Neuronal stem cell (in vitro differentiated cells): ENCODE measurements around the gene RIN3.

ENCODE experiments used
- DNase-seq: peaks from one replicate; pipeline ENCODE4 v3.0.0-alpha.2; 2013; ENCODE audit warnings: low spot score
- H2AFZ ChIP-seq: one replicate; pipeline ENCODE4 v1.6.1; 2013; ENCODE audit warnings: mild to moderate bottlenecking, low read length, inconsistent platforms
- H2AK5ac ChIP-seq: 2 replicates; pipeline ENCODE4 v1.6.1; 2013; ENCODE audit warnings: low read depth, mild to moderate bottlenecking, inconsistent platforms, low read length, moderate library complexity, mixed read lengths
- H2BK120ac ChIP-seq: 2 replicates; pipeline ENCODE4 v1.6.1; 2013; ENCODE audit warnings: low read depth, mild to moderate bottlenecking, inconsistent platforms, low read length, moderate library complexity, mixed read lengths
- H2BK12ac ChIP-seq: one replicate; pipeline ENCODE4 v1.6.1; 2013; ENCODE audit warnings: low read length, inconsistent platforms
- H2BK15ac ChIP-seq: 2 replicates; pipeline ENCODE4 v1.6.1; 2013; ENCODE audit warnings: mild to moderate bottlenecking, low read length, inconsistent platforms, mixed read lengths
- H2BK5ac ChIP-seq: one replicate; pipeline ENCODE4 v1.6.1; 2013; ENCODE audit warnings: inconsistent platforms, mild to moderate bottlenecking, low read length, moderate library complexity
- H3K14ac ChIP-seq: one replicate; pipeline ENCODE4 v1.6.1; 2013; ENCODE audit warnings: low read length, inconsistent platforms
- H3K18ac ChIP-seq: 2 replicates; pipeline ENCODE4 v1.6.1; 2013; ENCODE audit warnings: low read length, inconsistent platforms
- H3K23ac ChIP-seq: 2 replicates; pipeline ENCODE4 v1.6.1; 2013; ENCODE audit warnings: low read depth, mild to moderate bottlenecking, mixed read lengths, low read length, inconsistent platforms; ENCODE audit not compliant: poor library complexity
- H3K27ac ChIP-seq: replicated peaks from 3 replicates; pipeline ENCODE4 v1.5.1; 2013; ENCODE audit warnings: low read length, inconsistent platforms
- H3K27me3 ChIP-seq, 3 experiments: 2 replicates each; pipeline ENCODE4 v1.6.1; 2013; ENCODE audit warnings: low read length in 3 of 3, mild to moderate bottlenecking in 2 of 3, inconsistent platforms in 1 of 3, low read depth in 1 of 3, mixed read lengths in 1 of 3, moderate library complexity in 1 of 3; ENCODE audit not compliant: control insufficient read depth in 3 of 3, insufficient read depth in 3 of 3
- H3K36me3 ChIP-seq, 2 donors: replicated peaks in 1 of 2; 2 replicates each; pipeline ENCODE4 v1.6.1; 2013; ENCODE audit warnings: low read length in 2 of 2; ENCODE audit not compliant: control insufficient read depth in 2 of 2, insufficient read depth in 2 of 2
- H3K4ac ChIP-seq: 2 replicates; pipeline ENCODE4 v1.6.1; 2013; ENCODE audit warnings: inconsistent platforms, mild to moderate bottlenecking, low read length, moderate library complexity
- H3K4me1 ChIP-seq, 2 donors: 1 replicate in 1 of 2; 2 replicates in 1 of 2; pipeline ENCODE4 v1.6.1; 2013; ENCODE audit warnings: low read length in 2 of 2, low read depth in 1 of 2; ENCODE audit not compliant: control insufficient read depth in 2 of 2, insufficient read depth in 1 of 2
- H3K4me2 ChIP-seq: one replicate; pipeline ENCODE4 v1.6.1; 2013; ENCODE audit warnings: mild to moderate bottlenecking, low read length, inconsistent platforms; ENCODE audit not compliant: insufficient read depth, poor library complexity, severe bottlenecking
- H3K4me3 ChIP-seq, 2 donors: 2 replicates each; pipeline ENCODE4 v1.5.1; 2013; ENCODE audit warnings: low read length in 2 of 2, mild to moderate bottlenecking in 2 of 2, inconsistent platforms in 1 of 2, moderate library complexity in 1 of 2
- H3K79me1 ChIP-seq: one replicate; pipeline ENCODE4 v1.6.1; 2013; ENCODE audit warnings: low read depth, mild to moderate bottlenecking, inconsistent platforms, low read length, moderate library complexity
- H3K9ac ChIP-seq: one replicate; pipeline ENCODE4 v1.6.1; 2013; ENCODE audit warnings: mild to moderate bottlenecking, low read depth, low read length, inconsistent platforms; ENCODE audit not compliant: poor library complexity
- H3K9me3 ChIP-seq, 2 donors: replicated peaks in 1 of 2; 2 replicates each; pipeline versions ENCODE3 to v1.6.1; 2013; ENCODE audit warnings: low read length in 2 of 2, mild to moderate bottlenecking in 2 of 2, inconsistent platforms in 1 of 2, low read depth in 1 of 2, mixed read lengths in 1 of 2, moderate library complexity in 1 of 2; ENCODE audit not compliant: control insufficient read depth in 2 of 2, insufficient read depth in 1 of 2
- H4K8ac ChIP-seq: one replicate; pipeline ENCODE4 v1.6.1; 2013; ENCODE audit warnings: low read depth, mild to moderate bottlenecking, inconsistent platforms, low read length, moderate library complexity
- H4K91ac ChIP-seq: one replicate; pipeline ENCODE4 v1.6.1; 2013; ENCODE audit warnings: low read length, low read depth, mild to moderate bottlenecking, inconsistent platforms; ENCODE audit not compliant: poor library complexity
- WGBS, 2 donors: extraction: QIAGEN DNeasy Blood & Tissue Kit; methylation state at CpG; one replicate each; pipeline ENCODE4 v1.1.7; 2013; ENCODE audit warnings: missing lambda C conversion rate in 2 of 2, mixed read lengths in 1 of 2; ENCODE audit not compliant: insufficient read length in 2 of 2, insufficient replicate concordance in 1 of 2; ENCODE audit errors: extremely low coverage in 2 of 2; 5-methylcytosine and 5-hydroxymethylcytosine counted together

RIN3 gene

DNA sequence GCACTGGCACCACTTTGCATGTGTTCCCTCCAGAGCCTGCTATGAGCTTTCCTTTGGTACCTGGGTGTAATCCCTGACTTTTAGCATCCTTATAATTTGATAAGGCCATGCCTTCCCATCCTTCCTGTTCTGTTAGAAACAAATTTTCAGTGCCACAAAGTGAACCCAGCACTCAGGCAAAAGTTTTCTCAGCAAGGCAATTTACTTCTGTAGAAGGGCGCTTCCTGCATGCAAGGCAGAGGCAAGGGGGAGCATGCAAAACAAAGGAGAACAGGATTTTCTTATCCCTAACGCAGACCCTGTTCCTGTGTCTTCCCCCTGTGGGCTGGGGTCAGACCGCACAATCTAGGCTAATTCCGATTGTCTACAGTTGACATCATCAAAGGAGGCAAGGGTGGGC, 108.7 kb downstream of the RIN3 start:
- Histone ChIP-seq H3K18ac (no peak overlapping the region), H3K23ac (no peak overlapping the region), H2AK5ac (no peak overlapping the region), H3K9ac (no peak overlapping the region), H3K27ac (no peak overlapping the region), H3K4me3 (no peak overlapping the region), H4K8ac (no peak overlapping the region), H2AFZ (no peak overlapping the region), H3K36me3 (no peaks in the 10 kb centered on the region), H2BK5ac (no peak overlapping the region), H3K27me3 (no peaks in the 10 kb centered on the region), H2BK15ac (no peak overlapping the region), H2BK120ac (no peak overlapping the region), H3K4me2 (no peak overlapping the region), H3K4ac (no peak overlapping the region), H3K4me1 (no peaks in the 10 kb centered on the region), H2BK12ac (no peak overlapping the region), H3K79me1 (no peaks in the 10 kb centered on the region), H3K9me3 (peaks cover 5 to 25% of the 10 kb centered on the region in 2 donors), H4K91ac (no peak overlapping the region), H3K14ac (no peak overlapping the region)
- no CpG with 5 or more reads among the region's 4 CpGs for WGBS, 2 donors
- DNase-seq = no peak

GRCh38 chr14:92624764-92625163, 111.2 kb downstream of the RIN3 start:
- Histone ChIP-seq H3K79me1 (no peaks in the 10 kb centered on the region), H3K18ac (no peak overlapping the region), H3K4me2 (no peak overlapping the region), H3K9me3 (peaks cover 11 to 34% of the 10 kb centered on the region in 2 donors), H2BK5ac (no peak overlapping the region), H3K4ac (no peak overlapping the region), H3K9ac (no peak overlapping the region), H3K23ac (no peak overlapping the region), H3K27me3 (no peaks in the 10 kb centered on the region), H3K4me3 (no peak overlapping the region), H2BK15ac (no peak overlapping the region), H2BK120ac (no peak overlapping the region), H2AK5ac (no peak overlapping the region), H2AFZ (no peak overlapping the region), H2BK12ac (no peak overlapping the region), H3K36me3 (no peaks in the 10 kb centered on the region), H3K27ac (no peak overlapping the region), H3K14ac (no peak overlapping the region), H4K8ac (no peak overlapping the region), H3K4me1 (no peaks in the 10 kb centered on the region), H4K91ac (no peak overlapping the region)
- no peak for DNase-seq
- WGBS, 2 donors = no CpG with 5 or more reads among the region's 10 CpGs

GRCh38 chr14:92625213-92625612, 111.6 kb downstream of the RIN3 start:
- WGBS, 2 donors = no CpG with 5 or more reads among the region's 5 CpGs
- Histone ChIP-seq H3K18ac (no peak overlapping the region), H2BK5ac (no peak overlapping the region), H2AK5ac (no peak overlapping the region), H3K27ac (no peak overlapping the region), H3K9ac (no peak overlapping the region), H2BK15ac (no peak overlapping the region), H3K79me1 (no peaks in the 10 kb centered on the region), H2BK12ac (no peak overlapping the region), H3K4me2 (no peak overlapping the region), H3K4ac (no peak overlapping the region), H4K8ac (no peak overlapping the region), H3K36me3 (no peaks in the 10 kb centered on the region), H3K4me3 (no peak overlapping the region), H3K14ac (no peak overlapping the region), H3K23ac (no peak overlapping the region), H2AFZ (no peak overlapping the region), H2BK120ac (no peak overlapping the region), H4K91ac (no peak overlapping the region), H3K9me3 (peaks cover 11 to 34% of the 10 kb centered on the region in 2 donors), H3K4me1 (no peaks in the 10 kb centered on the region), H3K27me3 (no peaks in the 10 kb centered on the region)
- no peak for DNase-seq

GRCh38 chr14:92626041-92626440, 112.5 kb downstream of the RIN3 start:
- Histone ChIP-seq H3K4me1 (no peaks in the 10 kb centered on the region), H3K14ac (no peak overlapping the region), H3K23ac (no peak overlapping the region), H4K8ac (no peak overlapping the region), H3K4ac (no peak overlapping the region), H3K79me1 (no peaks in the 10 kb centered on the region), H2BK120ac (no peak overlapping the region), H3K9ac (no peak overlapping the region), H2BK5ac (no peak overlapping the region), H3K27me3 (no peaks in the 10 kb centered on the region), H3K9me3 (peaks cover 11 to 34% of the 10 kb centered on the region in 2 donors), H3K4me3 (no peak overlapping the region), H3K36me3 (no peaks in the 10 kb centered on the region), H4K91ac (no peak overlapping the region), H3K27ac (no peak overlapping the region), H2BK15ac (no peak overlapping the region), H2AFZ (no peak overlapping the region), H3K18ac (no peak overlapping the region), H3K4me2 (no peak overlapping the region), H2BK12ac (no peak overlapping the region), H2AK5ac (no peak overlapping the region)
- no CpG with 5 or more reads among the region's 3 CpGs for WGBS, 2 donors
- no peak for DNase-seq
